Osteoblast (primary cell): ENCODE data around the gene TLE2. TPM values are rescaled to one million over a fixed set of nuclear protein-coding genes. Genes with fewer than 3 reads are reported as not detected.
"Not testable (repeated sequence)": the region's sequence is repeated elsewhere in the genome, so short reads cannot be mapped to it uniquely, and the experiment has no call there.

Source experiments
- DNase-seq: peaks from one replicate; pipeline ENCODE4 v3.0.0; 2011; ENCODE audit warnings: low spot score, mixed read lengths; ENCODE audit not compliant: insufficient read length; ENCODE audit errors: missing footprints
- H2AFZ ChIP-seq: 2 replicates; pipeline ENCODE4 v1.6.0; 2011; ENCODE audit warnings: mild to moderate bottlenecking, low read length
- H3K27ac ChIP-seq: 2 replicates; pipeline ENCODE4 v1.5.1; 2011; ENCODE audit warnings: mild to moderate bottlenecking, low read depth, low read length, moderate library complexity
- H3K27me3 ChIP-seq: 2 replicates; pipeline ENCODE4 v1.6.0; 2012; ENCODE audit warnings: mild to moderate bottlenecking, control low read depth, inconsistent platforms, low read length, moderate library complexity; ENCODE audit not compliant: insufficient read depth
- H3K36me3 ChIP-seq: 2 replicates; pipeline ENCODE4 v1.5.1; 2011; ENCODE audit warnings: mild to moderate bottlenecking, low read length, control low read depth, moderate library complexity; ENCODE audit not compliant: insufficient read depth
- H3K4me1 ChIP-seq: 2 replicates; pipeline ENCODE4 v1.5.1; 2011; ENCODE audit warnings: mild to moderate bottlenecking, low read length, control low read depth, moderate library complexity; ENCODE audit not compliant: insufficient read depth
- H3K4me2 ChIP-seq: 2 replicates; pipeline ENCODE4 v1.6.0; 2011; ENCODE audit warnings: mild to moderate bottlenecking, low read length; ENCODE audit not compliant: insufficient read depth
- H3K4me3 ChIP-seq: fragments of 200-600 bp; sonication (generic); 3 replicates; pipeline ENCODE4 v1.5.1; 2012; ENCODE audit warnings: mild to moderate bottlenecking, low read length, inconsistent platforms; ENCODE audit not compliant: insufficient read depth
- H3K79me2 ChIP-seq: 2 replicates; pipeline ENCODE4 v1.6.0; 2012; ENCODE audit warnings: mild to moderate bottlenecking, low read length, control low read depth, inconsistent platforms; ENCODE audit not compliant: insufficient read depth
- H3K9me3 ChIP-seq: 2 replicates; pipeline ENCODE4 v1.5.1; 2011; ENCODE audit warnings: low read depth, low read length, control low read depth
- H4K20me1 ChIP-seq: 2 replicates; pipeline ENCODE4 v1.6.0; 2012; ENCODE audit warnings: mild to moderate bottlenecking, low read length, control low read depth; ENCODE audit not compliant: insufficient read depth
- total RNA-seq: library from RNA; depleted of rRNA; stranded (reverse); fragments of >200 nt; gene quantifications from 2 replicates; pipeline ENCODE4 v1.2.3, GENCODE V29; 2012
- TF ChIP-seq, protein P1 (sequence below): IDR thresholded peaks from 2 replicates; pipeline ENCODE4 v1.5.1; 2011; ENCODE audit warnings: mild to moderate bottlenecking, low read depth, low read length, moderate library complexity; ENCODE audit errors: extremely low read depth

The TLE2 gene
- total RNA-seq, 1 donor, result 5.1 TPM

- Histone ChIP-seq H3K4me3 (no peak overlapping the region), H3K27ac (no peak overlapping the region), H2AFZ (no peak overlapping the region), H3K36me3 (no peaks in the 10 kb centered on the region), H3K4me2 (no peak overlapping the region), H4K20me1 (no peaks in the 10 kb centered on the region), H3K27me3 (no peaks in the 10 kb centered on the region), H3K4me1 (peaks cover 15% of the 10 kb centered on the region), H3K79me2 (no peaks in the 10 kb centered on the region), H3K9me3 (no peaks in the 10 kb centered on the region)
- DNase-seq, result no peak
- TF ChIP-seq, protein P1, sequence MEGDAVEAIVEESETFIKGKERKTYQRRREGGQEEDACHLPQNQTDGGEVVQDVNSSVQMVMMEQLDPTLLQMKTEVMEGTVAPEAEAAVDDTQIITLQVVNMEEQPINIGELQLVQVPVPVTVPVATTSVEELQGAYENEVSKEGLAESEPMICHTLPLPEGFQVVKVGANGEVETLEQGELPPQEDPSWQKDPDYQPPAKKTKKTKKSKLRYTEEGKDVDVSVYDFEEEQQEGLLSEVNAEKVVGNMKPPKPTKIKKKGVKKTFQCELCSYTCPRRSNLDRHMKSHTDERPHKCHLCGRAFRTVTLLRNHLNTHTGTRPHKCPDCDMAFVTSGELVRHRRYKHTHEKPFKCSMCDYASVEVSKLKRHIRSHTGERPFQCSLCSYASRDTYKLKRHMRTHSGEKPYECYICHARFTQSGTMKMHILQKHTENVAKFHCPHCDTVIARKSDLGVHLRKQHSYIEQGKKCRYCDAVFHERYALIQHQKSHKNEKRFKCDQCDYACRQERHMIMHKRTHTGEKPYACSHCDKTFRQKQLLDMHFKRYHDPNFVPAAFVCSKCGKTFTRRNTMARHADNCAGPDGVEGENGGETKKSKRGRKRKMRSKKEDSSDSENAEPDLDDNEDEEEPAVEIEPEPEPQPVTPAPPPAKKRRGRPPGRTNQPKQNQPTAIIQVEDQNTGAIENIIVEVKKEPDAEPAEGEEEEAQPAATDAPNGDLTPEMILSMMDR, result no peak
These were observed 10.6 kb upstream of the TLE2 start for GRCh38 chr19:3039641-3040077.

DNA sequence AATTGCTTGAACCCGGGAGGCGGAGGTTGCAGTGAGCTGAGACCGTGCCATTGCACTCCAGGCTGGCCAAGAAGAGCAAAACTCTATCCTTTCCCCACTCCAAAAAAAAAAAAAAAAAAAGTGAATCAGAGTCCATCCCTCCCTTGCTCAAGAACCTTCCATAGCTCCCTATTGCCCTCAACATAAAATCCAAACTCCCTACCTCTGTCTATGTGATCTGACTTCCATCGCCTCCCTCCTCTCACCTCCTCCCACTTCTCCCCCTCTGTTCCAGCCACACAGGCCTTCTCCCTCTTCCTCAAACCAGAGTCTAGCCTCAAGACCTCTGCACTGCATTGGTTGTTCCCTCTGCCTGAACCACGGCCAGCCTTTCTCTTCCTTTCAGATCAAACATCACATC is 10.0 kb upstream of the TLE2 start:
- Histone ChIP-seq H3K4me1 (peaks cover 18% of the 10 kb centered on the region), H3K36me3 (no peaks in the 10 kb centered on the region)
- TF ChIP-seq, protein P1, result no peak

GRCh38 chr19:3038214-3038613 is 9.1 kb upstream of the TLE2 start:
- Histone ChIP-seq H3K4me1 (peaks cover 18% of the 10 kb centered on the region), H3K79me2 (no peaks in the 10 kb centered on the region), H3K36me3 (no peaks in the 10 kb centered on the region), H3K27me3 (no peaks in the 10 kb centered on the region), H3K4me3 (no peak overlapping the region), H3K4me2 (no peak overlapping the region), H3K27ac (no peak overlapping the region), H2AFZ (no peak overlapping the region), H4K20me1 (no peaks in the 10 kb centered on the region), H3K9me3 (no peaks in the 10 kb centered on the region)
- no peak for DNase-seq
- TF ChIP-seq, protein P1, result no peak

More for the DNA sequence above, 10.0 kb upstream of the TLE2 start:
- no peaks in the 10 kb centered on the region for H3K27me3 ChIP-seq
- no peak overlapping the region for H3K27ac ChIP-seq
- DNase-seq, result no peak
- H4K20me1 ChIP-seq, result no peaks in the 10 kb centered on the region
- no peaks in the 10 kb centered on the region for H3K9me3 ChIP-seq
- H3K79me2 ChIP-seq, result no peaks in the 10 kb centered on the region
- no peak overlapping the region for H3K4me3 ChIP-seq
- no peak overlapping the region for H3K4me2 ChIP-seq
- no peak overlapping the region for H2AFZ ChIP-seq

DNA sequence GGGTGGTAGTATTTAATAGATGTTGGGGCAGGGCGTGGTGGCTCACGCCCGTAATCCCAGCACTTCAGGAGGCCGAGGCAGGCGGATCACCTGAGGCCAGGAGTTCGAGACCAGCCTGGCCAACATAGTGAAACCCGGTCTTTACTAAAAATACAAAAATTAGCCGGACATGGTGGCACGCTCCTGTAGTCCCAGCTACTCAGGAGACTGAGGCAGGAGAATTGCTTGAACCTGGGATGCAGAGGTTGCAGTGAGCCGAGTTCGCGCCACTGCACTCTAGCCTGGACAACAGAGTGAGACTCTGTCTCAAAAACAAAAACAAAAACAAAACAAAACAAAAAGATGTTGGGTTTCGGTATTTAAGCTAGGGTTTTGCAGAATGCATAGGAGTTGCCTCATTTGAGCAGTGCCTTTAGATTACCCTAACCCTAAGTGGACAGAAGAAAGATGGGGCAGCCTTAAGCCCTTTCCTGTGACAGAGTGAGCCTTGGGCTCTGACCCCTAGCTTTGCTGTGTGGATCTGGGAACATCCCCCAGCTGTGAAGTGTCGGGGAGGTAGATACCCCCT is 8.0 kb upstream of the TLE2 start:
- not testable (repeated sequence) for DNase-seq, H3K9me3 ChIP-seq, H2AFZ ChIP-seq, H3K27ac ChIP-seq, H3K79me2 ChIP-seq, H3K4me3 ChIP-seq, H3K36me3 ChIP-seq, H3K27me3 ChIP-seq, H3K4me2 ChIP-seq, H4K20me1 ChIP-seq
- H3K4me1 ChIP-seq, result peaks cover 18% of the 10 kb centered on the region
